Endothelial cell of umbilical vein (primary cell): ENCODE measurements around the gene ERLIN1. TPM values are rescaled to one million over a fixed set of nuclear protein-coding genes. Genes with fewer than 3 reads are reported as not detected.

Experiments
- polyA plus RNA-seq, 4 experiments: library from polyadenylated mRNA; depleted of rRNA in 3 of 4; stranded (reverse) in 3 of 4; unstranded in 1 of 4; fragments of >200 nt; gene quantifications; 2 replicates each; pipeline versions ENCODE4 v1.2.1 to v1.2.3, GENCODE V29; 2011 to 2012; ENCODE audit warnings: missing spikeins in 1 of 4
- total RNA-seq: library from RNA; stranded (reverse); gene quantifications from 2 replicates; pipeline ENCODE4 v1.2.3, GENCODE V29; 2021

Gene ERLIN1
- total and polyA plus RNA-seq, 2 donors (not counting 3 experiments of a cell fraction or from before 2014, with no cell fraction given): 30.7 to 51.0 TPM

Other genes starting within 250 kb of the ERLIN1 start
- gene DNMBP, start 176.1 kb downstream of the ERLIN1 start, total RNA-seq: 53.4 and 56.1 TPM in 2 replicates
- 28.0 and 32.0 TPM in 2 replicates for gene DNMBP, start 176.1 kb downstream of the ERLIN1 start, polyA plus RNA-seq
- gene CPN1, start 104.2 kb downstream of the ERLIN1 start, total RNA-seq: not detected in 2 replicates
- not detected in 2 replicates for gene CPN1, start 104.2 kb downstream of the ERLIN1 start, polyA plus RNA-seq
- 20.4 and 20.9 TPM in 2 replicates for gene CHUK, start 43.6 kb upstream of the ERLIN1 start, total RNA-seq
- 5.1 and 7.3 TPM in 2 replicates for gene CHUK, start 43.6 kb upstream of the ERLIN1 start, polyA plus RNA-seq
- gene CWF19L1, start 81.6 kb upstream of the ERLIN1 start, total RNA-seq: 29.9 and 30.3 TPM in 2 replicates
- gene CWF19L1, start 81.6 kb upstream of the ERLIN1 start, polyA plus RNA-seq: 11.1 and 11.5 TPM in 2 replicates
- 45.9 and 54.0 TPM in 2 replicates for gene BLOC1S2, start 100.7 kb upstream of the ERLIN1 start, total RNA-seq
- gene BLOC1S2, start 100.7 kb upstream of the ERLIN1 start, polyA plus RNA-seq: 12.0 and 18.7 TPM in 2 replicates
- gene PKD2L1, start 144.2 kb upstream of the ERLIN1 start, total RNA-seq: not detected in 2 replicates
- not detected in 2 replicates for gene PKD2L1, start 144.2 kb upstream of the ERLIN1 start, polyA plus RNA-seq
- gene SCD, start 161.2 kb upstream of the ERLIN1 start, total RNA-seq: 396 and 426 TPM in 2 replicates
- gene SCD, start 161.2 kb upstream of the ERLIN1 start, polyA plus RNA-seq: 258 and 266 TPM in 2 replicates